SH-SY5Y (cell line): ENCODE measurements around the gene HADHA.

Experiments used
- GATA2 ChIP-seq: IDR thresholded peaks from 2 replicates; pipeline ENCODE4 v1.6.1; 2011; ENCODE audit warnings: mild to moderate bottlenecking, low read depth, low read length
- GATA3 ChIP-seq: IDR thresholded peaks from 2 replicates; pipeline ENCODE4 v1.6.1; 2011; ENCODE audit warnings: low read depth, mild to moderate bottlenecking, low read length, moderate library complexity

DNA sequence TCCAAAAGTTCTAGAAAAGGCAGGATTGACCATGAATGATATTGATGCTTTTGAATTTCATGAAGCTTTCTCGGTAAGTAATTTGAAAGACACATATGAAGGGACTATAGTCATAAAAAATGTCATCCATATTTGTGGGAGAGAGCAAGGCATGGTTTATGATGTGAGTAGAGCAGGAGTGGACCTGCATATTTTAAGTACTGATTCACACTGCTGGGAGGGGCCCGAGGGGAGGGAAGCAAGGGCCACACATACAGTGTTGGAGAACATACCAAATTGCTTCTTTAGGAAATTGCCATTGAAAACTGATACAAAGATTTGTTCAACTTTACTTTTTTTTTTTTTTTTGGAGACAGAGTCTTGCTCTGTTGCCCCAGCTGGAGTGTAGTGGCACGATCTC, 39.7 kb upstream of the HADHA start:
- TF ChIP-seq GATA2 (no peak), GATA3 (no peak)
